ENCODE measurements around the gene MAG. TPM values are rescaled to one million over a fixed set of nuclear protein-coding genes. Genes with fewer than 3 reads are reported as not detected.

MAG gene
- total RNA-seq, 1 experiment from 2014 or later, result 0.17 TPM

GRCh38 chr19:35352177-35352447 lies 60.2 kb downstream of the MAG start (continued):
- TF ChIP-seq FOSL1 (IDR thresholded peaks at IDR 0.05; ENCODE audit: low read depth), result no peak

GRCh38 chr19:35352448-35353304 lies 60.7 kb downstream of the MAG start:
- intact Hi-C loops (cut with micrococcal nuclease), result loop anchor here (1.0 to 10.0 kb wide), 3 partner anchors 116 to 362 kb away; partner anchors contain the start of gene KMT2B
- Histone ChIP-seq H3K36me3 (ENCODE audit: control insufficient read depth in 1 of 2, insufficient read depth in 2 of 2, low read length in 2 of 2) (no peaks in the 10 kb centered on the region), H4K20me1 (ENCODE audit: insufficient read depth) (no peaks in the 10 kb centered on the region), H3K27ac (ENCODE audit: low read depth, low read length) (no peak overlapping the region), H3K4me1 (ENCODE audit: control insufficient read depth in 1 of 2, insufficient read depth in 2 of 2, low read length in 2 of 2) (peaks cover 0 to 7% of the 10 kb centered on the region in 2 experiments; a peak in 1 of 4 replicates), H3K27me3 (ENCODE audit: insufficient read depth, low read length) (peaks cover 4% of the 10 kb centered on the region; the same call in 1 of the 2 replicates), H3K4me3 (replicated peaks in 1 of 2; ENCODE audit: low read depth in 1 of 2, low read length in 2 of 2) (no peak overlapping the region), H3K9me2 (ENCODE audit: insufficient read depth) (no peaks in the 10 kb centered on the region), H2AFZ (ENCODE audit: low read depth, low read length, poor library complexity, severe bottlenecking) (peak overlapping the region; percentile 82), H3K4me2 (ENCODE audit: low read length) (peak overlapping the region; percentile 40; the same call in 1 of the 2 replicates), H3K9ac (ENCODE audit: low read length) (no peak overlapping the region), H3K79me2 (ENCODE audit: insufficient read depth, low read length) (no peaks in the 10 kb centered on the region), H3K9me3 (ENCODE audit: control insufficient read depth in 1 of 2, insufficient read depth in 1 of 2, low read depth in 1 of 2, low read length in 2 of 2) (no peaks in the 10 kb centered on the region)
- no TSS peak for BruUV-seq (replicated peaks)
- ATAC-seq (peak; percentile 91), DNase-seq (ENCODE audit: low read depth, low spot score) (peak; percentile 59)
- no peak for TF ChIP-seq EGR1 (IDR thresholded peaks at IDR 0.05; ENCODE audit: low read depth)
- TF ChIP-seq JUND (IDR thresholded peaks at IDR 0.05), result no peak
- TF ChIP-seq ATF3 (IDR thresholded peaks at IDR 0.05), result no peak
- peak; percentile 85 to 92 (median 86) for TF ChIP-seq CTCF (IDR thresholded peaks at IDR 0.05 in 2 of 3, conservative IDR thresholded peaks at IDR 0.05 in 1 of 3; ENCODE audit: borderline replicate concordance in 1 of 3, insufficient read depth in 1 of 3, low read depth in 2 of 3, low read length in 2 of 3)
- TF ChIP-seq RAD21 (IDR thresholded peaks at IDR 0.05; ENCODE audit: low read depth), result peak; percentile 97
- CTCF ChIA-PET, result interaction anchor here (0.6 to 3.1 kb wide), 14 partner anchors 22 to 342 kb away, joined by 3 to 43 read pairs (median 4); no protein-coding TSS in a partner anchor
- RAD21 ChIA-PET (ENCODE audit: low non-redundant PET in 1 of 2, low total read pairs in 2 of 2, uncharacterized antibody in 2 of 2, unreplicated experiment in 2 of 2), result interaction anchor here (1.1 to 2.7 kb wide), 7 partner anchors 85 to 321 kb away, joined by 3 to 11 read pairs (median 4); no protein-coding TSS in a partner anchor
- POLR2A ChIA-PET, result interaction anchor here (0.9 to 2.0 kb wide), 3 partner anchors 142 to 158 kb away, joined by 3 to 9 read pairs (median 5); no protein-coding TSS in a partner anchor

All from HCT116 (cell line).